IMR-90 (cell line): ENCODE results near the gene TPX2. TPM values are rescaled to one million over a fixed set of nuclear protein-coding genes. Genes with fewer than 3 reads are reported as not detected.

ENCODE experiments used
- ATAC-seq: fragments of 200-7000 bp; cut with Tn5 transposase; 2 replicates; pipeline ENCODE4 v1.9.1; 2020; ENCODE audit warnings: low read depth, mild to moderate bottlenecking, moderate library complexity
- BruUV-seq: library from RNA; stranded (reverse); fragments of 400-500 nt; replicated peaks from 2 replicates; lab custom pipeline; 2021; lab: Mats Ljungman, UMichigan
- CTCF ChIA-PET: fragments of 300-600 bp; formaldehyde crosslinking; extraction: SDS; loops from one replicate; lab custom pipeline; 2021; ENCODE audit warnings: antibody characterized with exemption; lab: Yijun Ruan, JAX
- POLR2A ChIA-PET: fragments of 300-600 bp; sonication (Branson Sonifier 250); formaldehyde crosslinking; loops from one replicate; lab custom pipeline; 2022; ENCODE audit warnings: antibody characterized with exemption; ENCODE audit not compliant: unreplicated experiment; lab: Charles Lee
- DNase-seq: peaks from one replicate; pipeline ENCODE4 v3.0.0; 2013
- H2AFZ ChIP-seq: replicated peaks from 2 replicates; pipeline ENCODE3; 2013; ENCODE audit warnings: low read length, mild to moderate bottlenecking; ENCODE audit not compliant: poor library complexity
- H2AK5ac ChIP-seq: 2 replicates; pipeline ENCODE4 v1.6.1; 2013; ENCODE audit warnings: low read depth, low read length, inconsistent platforms
- H2AK9ac ChIP-seq: replicated peaks from 2 replicates; pipeline ENCODE3; 2013; ENCODE audit warnings: mild to moderate bottlenecking, low read depth, low read length, moderate library complexity; ENCODE audit not compliant: poor library complexity
- H2BK120ac ChIP-seq: 2 replicates; pipeline ENCODE4 v1.6.1; 2013; ENCODE audit warnings: low read depth, low read length, inconsistent platforms
- H2BK15ac ChIP-seq: 3 replicates; pipeline ENCODE4 v1.6.1; 2013; ENCODE audit warnings: low read depth, low read length, inconsistent platforms
- H2BK20ac ChIP-seq: 2 replicates; pipeline ENCODE4 v1.6.1; 2013; ENCODE audit warnings: low read depth, mild to moderate bottlenecking, inconsistent platforms, low read length, moderate library complexity
- H2BK5ac ChIP-seq: 2 replicates; pipeline ENCODE4 v1.6.1; 2013; ENCODE audit warnings: mild to moderate bottlenecking, low read depth, low read length, inconsistent platforms; ENCODE audit not compliant: poor library complexity, severe bottlenecking
- H3K14ac ChIP-seq: replicated peaks from 2 replicates; pipeline ENCODE4 v1.6.1; 2013; ENCODE audit warnings: low read depth, low read length, inconsistent platforms
- H3K18ac ChIP-seq: 2 replicates; pipeline ENCODE4 v1.6.1; 2013; ENCODE audit warnings: low read depth, low read length, control low read depth
- H3K23ac ChIP-seq: 2 replicates; pipeline ENCODE4 v1.6.1; 2013; ENCODE audit warnings: low read depth, low read length, inconsistent platforms
- H3K27ac ChIP-seq: 2 replicates; pipeline ENCODE4 v1.5.1; 2013; ENCODE audit warnings: mild to moderate bottlenecking, control low read depth, low read length; ENCODE audit not compliant: insufficient read depth
- H3K27me3 ChIP-seq: 2 replicates; pipeline ENCODE4 v1.6.1; 2013; ENCODE audit warnings: low read length; ENCODE audit not compliant: control insufficient read depth, insufficient read depth
- H3K36me3 ChIP-seq: 2 replicates; pipeline ENCODE4 v1.6.1; 2013; ENCODE audit warnings: low read length, mixed read lengths; ENCODE audit not compliant: control insufficient read depth, insufficient read depth
- H3K4ac ChIP-seq: 2 replicates; pipeline ENCODE4 v1.6.1; 2013; ENCODE audit warnings: low read depth, low read length, inconsistent platforms
- H3K4me1 ChIP-seq: 2 replicates; pipeline ENCODE4 v1.6.1; 2013; ENCODE audit warnings: low read length, mixed read lengths; ENCODE audit not compliant: control insufficient read depth, insufficient read depth
- H3K4me2 ChIP-seq: 2 replicates; pipeline ENCODE4 v1.6.1; 2013; ENCODE audit warnings: low read depth, mild to moderate bottlenecking, control low read depth, low read length, moderate library complexity
- H3K4me3 ChIP-seq: 2 replicates; pipeline ENCODE4 v1.5.1; 2013; ENCODE audit warnings: low read depth, mild to moderate bottlenecking, control low read depth, low read length, moderate library complexity; ENCODE audit not compliant: insufficient read depth
- H3K56ac ChIP-seq: 2 replicates; pipeline ENCODE4 v1.6.1; 2013; ENCODE audit warnings: low read length, inconsistent platforms; ENCODE audit not compliant: insufficient read depth; ENCODE audit errors: extremely low read depth
- H3K79me1 ChIP-seq, 2 experiments: 2 replicates each; pipeline ENCODE4 v1.6.1; 2013; ENCODE audit warnings: low read length in 2 of 2, inconsistent platforms in 1 of 2, low read depth in 1 of 2
- H3K9ac ChIP-seq: 2 replicates; pipeline ENCODE4 v1.6.1; 2013; ENCODE audit warnings: low read depth, low read length, control low read depth
- H3K9me1 ChIP-seq: 2 replicates; pipeline ENCODE4 v1.6.1; 2013; ENCODE audit warnings: low read length, inconsistent platforms; ENCODE audit not compliant: insufficient read depth
- H3K9me3 ChIP-seq: 2 replicates; pipeline ENCODE4 v1.6.1; 2013; ENCODE audit warnings: low read length; ENCODE audit not compliant: control insufficient read depth, insufficient read depth
- H4K20me1 ChIP-seq: 2 replicates; pipeline ENCODE4 v1.6.1; 2013; ENCODE audit warnings: low read length, inconsistent platforms; ENCODE audit not compliant: insufficient read depth
- H4K5ac ChIP-seq: 2 replicates; pipeline ENCODE4 v1.6.1; 2013; ENCODE audit warnings: mild to moderate bottlenecking, low read depth, low read length, control low read depth
- H4K8ac ChIP-seq, 2 experiments: 2 replicates each; pipeline ENCODE4 v1.6.1; 2013; ENCODE audit warnings: low read depth in 2 of 2, low read length in 2 of 2, control low read depth in 1 of 2, inconsistent platforms in 1 of 2
- H4K91ac ChIP-seq: 2 replicates; pipeline ENCODE4 v1.6.1; 2013; ENCODE audit warnings: low read depth, low read length, inconsistent platforms; ENCODE audit not compliant: insufficient read depth
- CHD1 ChIP-seq: IDR thresholded peaks from 2 replicates; pipeline ENCODE4 v1.6.1; 2012; ENCODE audit warnings: low read depth, low read length, improper control_type of control experiment
- MAZ ChIP-seq: IDR thresholded peaks from 2 replicates; pipeline ENCODE4 v1.6.1; 2012; ENCODE audit warnings: low read depth, mild to moderate bottlenecking, low read length, improper control_type of control experiment, moderate library complexity, borderline replicate concordance
- NFE2L2 ChIP-seq: fragments of 150-350 bp; IDR thresholded peaks from 2 replicates; pipeline ENCODE4 v1.6.1; 2016; ENCODE audit warnings: low read depth, mild to moderate bottlenecking, low read length
- dilution Hi-C: fragments of 300-500 bp; cut with HindIII; formaldehyde crosslinking; loops from one replicate; pipeline ENCODE4 v1.14.3; 2018; ENCODE audit warnings: low sequenced_read_pairs; ENCODE audit not compliant: unreplicated experiment
- in situ Hi-C: fragments of 300-500 bp; cut with MboI; formaldehyde crosslinking; loops from 3 replicates; pipeline ENCODE4 v1.14.3; 2019; ENCODE audit warnings: low sequenced_read_pairs, inconsistent platforms, mixed read lengths
- intact Hi-C: fragments of 100-400 bp; cut with micrococcal nuclease; formaldehyde crosslinking; loops from 2 replicates; pipeline ENCODE4 v1.10.0; 2022
- polyA plus RNA-seq, 3 experiments: library from polyadenylated mRNA; depleted of rRNA; stranded (reverse); fragments of >200 nt; gene quantifications; 2 replicates each; pipeline ENCODE4 v1.2.3, GENCODE V29; 2012; ENCODE audit warnings: low replicate concordance in 1 of 3
- total RNA-seq: library from RNA; depleted of rRNA; stranded (reverse); fragments of >200 nt; gene quantifications from 2 replicates; pipeline ENCODE4 v1.2.3, GENCODE V29; 2012
- TF ChIP-seq, protein P1 (sequence below): conservative IDR thresholded peaks from 2 replicates; pipeline ENCODE4 v1.5.1; 2012; ENCODE audit warnings: mild to moderate bottlenecking, low read depth, low read length, improper control_type of control experiment

TPX2 gene
- total and polyA plus RNA-seq, 2 of the 4 experiments (the other 2 are of a cell fraction): 28.5 to 72.2 TPM

DNA sequence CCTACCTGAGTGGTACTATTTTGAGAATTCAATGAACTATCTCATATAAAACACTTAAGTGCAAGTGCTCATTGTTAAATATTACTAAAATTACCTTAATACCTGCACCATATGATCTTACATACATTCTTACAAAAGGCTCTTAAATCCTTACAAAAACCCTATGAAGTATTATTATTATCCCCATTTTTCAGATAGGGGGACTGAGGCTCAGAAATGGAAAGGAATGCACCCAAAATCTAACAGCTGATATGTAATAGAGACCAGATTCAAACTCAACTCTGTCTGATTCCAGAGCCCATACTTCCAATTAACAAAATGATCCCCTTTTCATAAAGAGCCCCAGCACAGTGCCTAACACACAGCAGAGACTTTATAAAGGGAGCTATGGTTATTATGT lies 33.9 kb upstream of the TPX2 start:
- H3K9ac ChIP-seq: no peak overlapping the region
- no peak overlapping the region for H3K27ac ChIP-seq
- CTCF ChIA-PET: interaction anchor here (0.6 to 1.0 kb wide), 3 partner anchors 18 to 92 kb away, joined by 4 to 5 read pairs (median 4); no protein-coding TSS in a partner anchor
- intact Hi-C loops (no loop called here), dilution Hi-C loops (no loop called here), in situ Hi-C loops (no loop called here)
- no peak overlapping the region for H2AK5ac ChIP-seq
- peaks cover 35 to 65% of the 10 kb centered on the region in 2 experiments for H3K79me1 ChIP-seq
- H3K27me3 ChIP-seq: no peaks in the 10 kb centered on the region
- no peak overlapping the region for H3K56ac ChIP-seq
- H3K18ac ChIP-seq: no peak overlapping the region
- POLR2A ChIA-PET: no interaction called here
- H3K4me1 ChIP-seq: peaks cover 6% of the 10 kb centered on the region
- peak overlapping the region; percentile 35 for H2BK5ac ChIP-seq
- H3K14ac ChIP-seq: 0 out of 2 replicates have a peak overlapping the region, but pooled peaks have one; percentile 4
- TF ChIP-seq CHD1 (no peak), MAZ (no peak), NFE2L2 (no peak)
- TF ChIP-seq, protein P1, sequence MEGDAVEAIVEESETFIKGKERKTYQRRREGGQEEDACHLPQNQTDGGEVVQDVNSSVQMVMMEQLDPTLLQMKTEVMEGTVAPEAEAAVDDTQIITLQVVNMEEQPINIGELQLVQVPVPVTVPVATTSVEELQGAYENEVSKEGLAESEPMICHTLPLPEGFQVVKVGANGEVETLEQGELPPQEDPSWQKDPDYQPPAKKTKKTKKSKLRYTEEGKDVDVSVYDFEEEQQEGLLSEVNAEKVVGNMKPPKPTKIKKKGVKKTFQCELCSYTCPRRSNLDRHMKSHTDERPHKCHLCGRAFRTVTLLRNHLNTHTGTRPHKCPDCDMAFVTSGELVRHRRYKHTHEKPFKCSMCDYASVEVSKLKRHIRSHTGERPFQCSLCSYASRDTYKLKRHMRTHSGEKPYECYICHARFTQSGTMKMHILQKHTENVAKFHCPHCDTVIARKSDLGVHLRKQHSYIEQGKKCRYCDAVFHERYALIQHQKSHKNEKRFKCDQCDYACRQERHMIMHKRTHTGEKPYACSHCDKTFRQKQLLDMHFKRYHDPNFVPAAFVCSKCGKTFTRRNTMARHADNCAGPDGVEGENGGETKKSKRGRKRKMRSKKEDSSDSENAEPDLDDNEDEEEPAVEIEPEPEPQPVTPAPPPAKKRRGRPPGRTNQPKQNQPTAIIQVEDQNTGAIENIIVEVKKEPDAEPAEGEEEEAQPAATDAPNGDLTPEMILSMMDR: no peak
- peaks cover 17% of the 10 kb centered on the region; the same call in 1 of the 2 replicates for H3K9me1 ChIP-seq
- peaks cover 17% of the 10 kb centered on the region for H3K36me3 ChIP-seq
- no peaks in the 10 kb centered on the region for H4K20me1 ChIP-seq
- peak overlapping the region; percentile 69; the same call in 1 of the 2 replicates for H2BK120ac ChIP-seq
- no peak overlapping the region for H2AK9ac ChIP-seq
- no peak overlapping the region for H4K5ac ChIP-seq
- peak overlapping the region in 1 of 2 experiments; percentile 77; a peak in 1 of 4 replicates for H4K8ac ChIP-seq
- H2BK15ac ChIP-seq: no peak overlapping the region
- H2AFZ ChIP-seq: no peak overlapping the region
- no peaks in the 10 kb centered on the region for H3K9me3 ChIP-seq
- peak overlapping the region; percentile 18; the same call in 1 of the 2 replicates for H2BK20ac ChIP-seq
- H3K4me2 ChIP-seq: no peak overlapping the region
- no peak overlapping the region for H3K4me3 ChIP-seq
- H4K91ac ChIP-seq: 0 out of 2 replicates have a peak overlapping the region, but pooled peaks have one; percentile 15
- no TSS peak for BruUV-seq
- peak overlapping the region; percentile 64; the same call in 1 of the 2 replicates for H3K4ac ChIP-seq
- ATAC-seq: no peak
- no peak overlapping the region for H3K23ac ChIP-seq
- DNase-seq: no peak
